Activated gamma-delta T cell treated with anti-CD3 and anti-CD28 coated beads, Interleukin-2, amount 50 U/mL, for 16 hours (primary cell): ENCODE results near the gene CPNE4.

Experiments used
- DNase-seq: peaks from one replicate; pipeline ENCODE4 v3.0.0-alpha.2; 2020; ENCODE audit warnings: low read depth

Gene CPNE4

DNA sequence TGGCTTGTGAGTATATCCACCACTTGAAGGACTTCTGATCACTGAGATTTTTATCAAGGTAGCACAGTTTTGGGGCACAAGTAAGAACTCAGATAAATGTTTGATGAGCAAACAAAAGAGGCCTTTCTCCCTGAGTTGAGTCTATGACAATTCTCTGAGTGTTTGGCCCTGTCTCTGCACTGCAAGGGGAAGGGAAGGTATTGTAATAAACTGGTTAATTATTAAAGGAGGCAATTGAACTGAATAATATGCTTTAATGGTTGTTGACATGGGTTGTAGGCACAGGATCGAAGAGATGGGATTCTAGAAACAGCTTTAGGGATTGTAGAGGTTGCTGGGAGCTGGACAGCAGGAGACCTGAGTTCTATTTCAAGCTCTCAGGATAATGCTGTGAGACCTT, 437.0 kb downstream of the CPNE4 start:
- no peak for DNase-seq

DNA sequence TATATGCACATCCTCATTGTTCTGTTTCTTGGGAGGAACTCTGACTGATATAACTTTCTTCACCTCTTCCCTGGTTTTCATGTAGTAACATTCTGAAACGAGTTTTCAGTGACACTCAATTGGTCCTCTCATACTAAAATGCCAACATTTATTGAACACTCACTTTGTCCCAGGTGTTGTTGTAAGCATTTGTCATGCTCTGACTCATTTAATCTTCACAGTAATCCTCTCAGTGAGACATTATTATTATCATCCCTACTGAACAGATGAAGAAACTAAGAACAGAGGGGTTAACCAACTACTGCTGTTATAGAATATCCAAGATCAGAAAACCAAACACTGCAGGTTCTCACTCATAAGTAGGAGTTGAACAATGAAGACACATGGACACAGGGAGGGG, 437.9 kb downstream of the CPNE4 start:
- no peak for DNase-seq

DNA sequence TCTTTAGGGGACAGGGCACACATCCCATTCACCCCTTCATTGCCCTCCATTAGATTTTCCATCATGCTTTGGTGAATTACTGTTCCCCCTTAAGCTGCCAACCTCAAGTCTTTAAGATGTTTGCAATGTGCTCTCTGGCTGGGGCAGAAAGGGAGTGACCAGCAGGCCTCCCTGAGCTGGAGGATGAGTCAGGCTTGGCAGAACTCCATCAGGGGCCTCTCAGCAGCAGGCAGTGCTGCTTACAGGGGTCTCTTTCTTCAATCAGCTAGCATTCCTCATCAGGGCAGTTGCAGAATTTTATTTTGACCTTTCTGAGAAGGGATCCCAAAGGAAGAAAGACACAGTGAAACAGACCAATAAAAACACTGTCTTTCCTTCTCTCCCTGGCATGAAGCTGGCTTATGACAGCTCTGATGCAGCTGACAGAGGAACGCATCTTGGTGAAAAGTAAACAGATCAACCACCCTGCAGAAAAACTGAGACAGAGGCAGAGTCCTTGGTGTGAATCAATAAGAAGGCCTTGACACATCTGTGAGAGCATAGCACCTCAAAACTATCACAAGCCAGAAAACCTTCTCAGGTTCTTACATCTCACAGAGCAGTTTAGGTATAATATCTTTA, 443.3 kb downstream of the CPNE4 start:
- no peak for DNase-seq

DNA sequence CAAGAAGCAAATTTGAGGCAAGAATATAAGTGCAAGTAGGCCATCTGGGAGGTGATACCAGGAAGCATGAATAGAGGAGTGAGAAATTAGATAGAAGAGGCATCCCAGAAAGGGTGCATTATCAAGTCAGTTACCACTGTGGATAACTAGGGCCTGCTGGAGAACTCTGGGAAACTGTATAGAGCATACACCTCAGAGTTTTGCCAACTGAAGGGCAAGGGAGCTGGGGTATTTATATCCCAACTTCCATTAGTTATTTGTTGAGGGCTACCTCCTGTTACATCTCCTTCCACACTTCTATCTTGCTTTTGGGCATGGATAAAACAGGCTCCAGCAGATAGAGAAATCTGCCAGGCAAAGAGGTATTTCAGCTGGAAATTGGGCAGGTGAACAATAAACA, 448.5 kb downstream of the CPNE4 start:
- DNase-seq = no peak

DNA sequence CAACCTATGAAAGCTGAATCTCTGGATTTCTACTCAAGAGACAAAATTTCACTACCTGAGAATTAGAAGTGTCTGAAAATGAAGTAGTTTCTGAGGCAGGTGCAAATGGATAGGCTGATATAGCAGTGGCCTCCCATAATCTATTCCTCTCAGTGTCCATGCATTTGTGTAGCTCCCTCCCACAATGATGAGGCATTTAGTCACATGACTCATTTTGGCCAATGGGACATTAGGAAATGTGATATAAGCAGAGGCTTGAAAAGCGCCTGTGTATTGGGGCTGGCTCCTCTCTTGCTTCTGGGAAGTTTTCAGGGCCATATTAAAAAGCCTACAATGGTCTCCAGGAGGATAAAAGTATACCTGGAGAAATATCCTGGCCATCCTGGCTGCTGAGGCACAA, 452.4 kb downstream of the CPNE4 start:
- DNase-seq = no peak

DNA sequence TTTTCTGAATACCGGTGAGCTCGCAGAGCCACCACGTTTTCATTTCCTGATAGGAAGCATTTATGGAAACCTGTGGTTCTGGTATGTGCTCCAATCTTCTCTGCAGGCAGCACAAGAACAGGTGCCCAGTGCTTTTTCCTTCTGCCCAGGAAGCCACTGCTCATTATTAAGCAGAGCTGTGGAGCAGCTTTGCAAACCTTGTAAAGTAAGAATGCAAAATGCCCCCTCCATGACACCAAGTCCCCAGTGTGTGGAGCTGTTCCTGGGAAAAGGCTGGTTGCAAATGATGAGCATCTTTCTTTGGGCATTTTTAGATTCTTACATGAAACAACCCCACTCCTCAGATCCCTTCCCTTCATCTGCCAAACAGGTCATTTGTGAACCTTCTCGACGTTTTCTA, 466.4 kb downstream of the CPNE4 start:
- DNase-seq = no peak

DNA sequence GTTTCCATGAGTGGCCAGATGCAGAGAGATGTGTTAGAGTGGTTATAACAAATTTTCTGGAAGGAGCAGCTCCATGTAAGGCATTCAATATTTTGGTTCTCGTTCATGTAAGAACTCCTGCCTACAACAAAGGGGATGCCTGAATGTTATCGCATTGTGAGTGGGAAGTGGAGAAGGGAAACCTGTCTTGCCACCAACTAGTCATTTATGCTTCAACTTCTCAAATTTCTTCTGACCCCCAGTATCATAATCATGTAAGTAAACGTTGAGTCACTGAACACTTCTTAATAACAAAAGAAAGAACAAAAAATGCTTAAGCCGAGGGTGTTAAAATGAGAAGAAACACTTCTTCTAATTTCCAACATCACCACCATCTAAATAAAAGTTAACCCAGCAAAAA, 470.0 kb downstream of the CPNE4 start:
- DNase-seq = no peak

DNA sequence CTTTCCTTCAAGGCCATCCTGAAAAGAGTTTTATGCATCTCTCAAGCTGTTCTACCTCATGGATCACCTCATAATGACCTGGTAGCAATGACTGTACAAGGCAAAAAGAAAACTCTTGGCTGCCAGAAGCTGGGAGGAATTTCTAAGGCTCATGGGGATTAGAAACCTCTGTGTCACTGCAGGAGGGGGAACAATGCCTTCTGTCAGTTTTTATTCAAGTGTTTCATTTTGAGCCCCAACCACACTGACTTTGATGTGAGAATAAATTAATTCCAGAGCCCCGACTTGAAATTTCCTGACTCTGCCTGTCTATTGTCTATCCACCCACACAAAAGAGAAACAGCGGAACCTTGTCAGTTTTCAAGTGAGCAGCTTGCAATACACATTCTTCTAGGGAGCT, 473.3 kb downstream of the CPNE4 start:
- no peak for DNase-seq

DNA sequence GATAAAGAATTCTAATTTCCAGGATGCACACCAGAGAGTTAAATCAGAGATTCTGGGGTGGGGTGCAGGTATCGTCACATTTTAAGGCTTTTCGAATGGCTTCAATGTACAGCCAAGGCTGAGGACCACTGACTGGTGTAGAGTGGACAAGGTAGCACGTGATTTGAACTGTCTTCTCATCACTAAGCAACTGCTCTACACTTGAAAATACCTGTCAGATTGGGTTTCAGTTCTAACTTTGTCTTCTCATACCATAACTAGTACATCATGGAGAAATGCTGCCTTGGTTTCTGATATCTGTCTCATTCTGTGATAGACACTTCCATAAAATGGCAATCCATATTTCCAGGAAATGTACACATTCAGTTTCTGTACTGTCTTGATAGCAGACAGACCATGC, 474.0 kb downstream of the CPNE4 start:
- no peak for DNase-seq

DNA sequence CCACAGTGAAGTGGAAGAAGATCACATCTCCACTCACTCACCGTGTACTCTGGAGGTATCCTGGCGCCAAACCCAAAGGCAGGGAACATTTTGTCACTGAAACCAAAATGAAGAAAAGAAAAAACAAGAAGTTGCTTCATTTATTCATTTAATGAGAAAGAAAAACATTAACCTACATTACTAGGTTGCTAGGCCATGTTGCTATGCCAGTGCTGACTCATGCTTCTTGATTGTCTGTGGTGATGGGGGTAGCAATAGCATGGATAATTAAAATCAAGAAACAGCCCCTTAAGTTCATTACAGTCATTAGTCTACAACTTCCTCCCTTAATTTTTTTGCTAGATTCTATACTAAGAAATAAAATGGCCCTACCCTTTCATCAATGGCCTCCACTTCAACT, 479.4 kb downstream of the CPNE4 start:
- DNase-seq = no peak

DNA sequence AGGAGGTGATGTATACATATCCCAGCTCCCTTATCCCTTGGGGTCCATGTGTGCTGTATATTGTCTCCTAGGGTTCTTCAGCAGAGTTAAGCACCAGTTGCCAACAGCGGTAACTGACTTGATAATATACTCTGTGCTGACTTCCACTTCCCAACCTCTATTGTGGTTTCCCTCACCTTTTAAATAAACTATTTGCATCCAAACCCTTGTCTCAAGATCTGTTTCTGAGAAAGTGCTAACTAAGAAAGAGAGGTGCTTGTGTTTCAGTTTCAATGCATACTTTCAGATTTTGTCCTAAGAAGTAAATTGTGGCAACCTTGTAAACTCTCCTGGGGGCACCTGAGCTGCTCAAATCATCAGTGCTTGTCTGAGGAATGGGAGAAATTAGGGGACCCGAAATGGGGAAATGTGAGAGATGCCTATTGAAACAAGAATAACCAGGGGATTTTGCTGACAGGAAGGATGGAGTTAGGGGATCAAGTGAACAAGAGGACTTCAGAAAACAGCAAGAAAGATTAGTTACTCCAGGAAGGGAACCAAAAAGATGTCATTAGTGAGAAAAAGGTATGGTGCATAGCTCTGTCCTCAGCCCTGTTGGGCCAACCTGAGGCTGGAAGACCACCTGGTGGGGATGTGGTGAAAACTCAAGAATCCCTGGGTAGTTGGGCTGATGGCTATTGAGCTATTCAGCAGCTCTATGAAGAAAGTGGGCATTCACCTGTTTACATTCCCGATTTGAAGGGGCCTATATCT, 481.1 kb downstream of the CPNE4 start:
- DNase-seq = no peak

DNA sequence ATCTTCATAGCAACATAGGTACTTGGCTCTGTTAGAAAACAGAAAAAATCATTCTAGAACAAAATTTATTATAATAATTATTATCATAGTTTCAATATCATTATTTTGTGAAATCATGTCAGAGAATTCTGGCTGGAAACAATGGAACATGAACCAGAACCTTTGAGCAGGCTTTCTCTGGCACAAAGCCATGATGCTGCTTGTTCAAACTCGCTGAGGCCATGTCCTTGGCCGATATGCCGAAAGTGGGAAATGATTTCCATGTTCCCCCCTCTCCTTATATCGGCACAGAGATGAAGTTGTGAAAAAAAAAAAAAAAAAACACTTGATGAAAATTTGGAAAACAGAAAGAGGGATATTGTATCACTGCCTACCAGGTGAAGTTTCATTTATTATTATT, 483.1 kb downstream of the CPNE4 start:
- no peak for DNase-seq

DNA sequence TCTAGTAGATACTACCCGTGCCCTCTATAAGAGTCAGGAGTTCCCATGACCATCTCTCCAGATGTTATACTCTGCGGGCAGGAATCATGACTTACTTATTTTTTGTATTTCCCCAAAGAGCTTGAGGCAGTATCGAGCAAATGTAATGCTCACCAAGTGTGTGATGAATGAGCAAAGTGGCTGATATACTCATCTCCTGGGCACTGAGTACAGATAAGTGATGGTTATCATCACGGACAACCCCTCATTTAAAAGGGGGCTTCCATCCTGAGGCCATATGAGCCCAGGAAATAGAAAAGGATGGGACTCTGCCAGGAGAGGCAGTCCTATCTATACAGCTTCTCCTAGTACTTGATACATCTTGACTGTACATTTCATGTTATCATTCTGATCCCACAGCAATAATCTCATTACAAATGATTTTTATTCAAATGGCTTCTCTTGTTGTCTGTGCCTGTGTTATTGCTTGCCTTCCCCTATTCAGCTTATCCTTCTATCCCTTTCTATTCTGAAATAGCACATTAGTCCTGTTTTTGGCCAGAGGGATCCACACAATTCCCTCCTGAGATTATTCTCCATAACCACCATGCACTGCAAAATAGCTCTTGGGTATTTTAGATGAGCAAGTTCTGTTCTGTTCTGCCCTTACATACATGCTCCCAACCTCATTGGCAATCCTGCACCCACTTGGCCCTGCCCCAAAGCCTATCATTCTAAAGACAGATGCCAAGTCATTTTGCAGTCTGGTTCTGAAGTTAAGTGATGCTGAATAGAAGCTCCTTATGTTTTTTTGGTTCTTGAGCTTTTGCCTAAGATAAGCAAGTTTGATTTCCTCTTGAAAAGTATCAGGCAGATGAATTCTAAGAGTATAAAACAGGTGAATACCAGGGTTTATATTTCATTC, 484.0 kb downstream of the CPNE4 start:
- DNase-seq = no peak

DNA sequence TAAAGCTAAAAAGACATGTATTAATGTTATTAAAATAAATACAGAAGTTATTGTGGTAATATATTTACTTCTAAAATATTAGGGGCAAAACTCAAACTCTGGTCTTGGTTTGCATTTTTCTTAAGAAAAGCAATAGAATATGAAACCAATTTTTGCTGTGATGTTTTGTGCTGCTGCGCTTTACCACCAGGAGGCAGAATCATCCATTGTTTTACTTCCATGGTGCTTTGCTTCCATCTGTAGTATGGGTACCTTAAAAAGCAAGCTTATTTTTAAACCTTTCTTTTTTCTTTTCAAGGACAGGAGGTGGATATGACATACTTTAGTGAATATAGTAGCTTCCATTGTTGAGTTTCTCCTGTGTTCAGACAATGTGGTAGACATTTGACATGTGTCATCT, 485.5 kb downstream of the CPNE4 start:
- no peak for DNase-seq

DNA sequence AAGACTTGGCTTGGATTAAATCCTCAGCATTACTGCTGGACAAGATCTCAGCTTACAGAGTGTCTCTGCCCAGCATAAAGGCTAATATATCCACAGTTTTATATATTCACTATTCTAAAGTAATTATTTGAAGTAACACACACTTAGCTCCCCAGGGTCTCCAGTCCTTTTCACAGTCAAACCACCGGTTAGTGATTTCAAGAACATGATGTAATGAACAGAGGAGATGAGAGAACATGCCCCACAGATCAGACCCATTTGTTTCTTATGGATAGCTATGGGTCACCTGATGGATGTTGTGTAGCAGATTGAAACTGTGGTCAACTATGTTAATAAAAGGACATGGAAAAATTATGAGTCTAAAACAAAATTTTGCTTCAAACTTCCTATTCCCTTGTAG, 487.2 kb downstream of the CPNE4 start:
- DNase-seq = no peak

DNA sequence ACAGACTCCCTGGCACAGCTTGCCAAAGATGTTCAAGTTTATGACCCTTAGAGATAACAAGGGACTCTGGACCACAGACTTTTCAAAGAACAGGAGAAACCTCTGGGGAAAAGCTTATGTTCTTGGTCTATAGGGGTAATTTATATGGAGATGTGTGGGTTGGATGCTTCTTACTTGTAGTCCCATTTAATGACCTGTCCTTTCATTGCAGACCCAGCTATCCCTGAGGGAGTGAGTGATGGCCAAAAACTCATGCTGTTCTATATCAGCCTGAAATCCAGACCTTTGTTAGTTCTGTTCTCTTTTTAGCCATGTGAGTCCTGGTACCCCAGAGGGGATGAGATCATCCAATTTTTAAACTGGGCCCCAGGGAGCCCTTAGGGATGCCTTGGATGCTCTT, 488.4 kb downstream of the CPNE4 start:
- DNase-seq = no peak

DNA sequence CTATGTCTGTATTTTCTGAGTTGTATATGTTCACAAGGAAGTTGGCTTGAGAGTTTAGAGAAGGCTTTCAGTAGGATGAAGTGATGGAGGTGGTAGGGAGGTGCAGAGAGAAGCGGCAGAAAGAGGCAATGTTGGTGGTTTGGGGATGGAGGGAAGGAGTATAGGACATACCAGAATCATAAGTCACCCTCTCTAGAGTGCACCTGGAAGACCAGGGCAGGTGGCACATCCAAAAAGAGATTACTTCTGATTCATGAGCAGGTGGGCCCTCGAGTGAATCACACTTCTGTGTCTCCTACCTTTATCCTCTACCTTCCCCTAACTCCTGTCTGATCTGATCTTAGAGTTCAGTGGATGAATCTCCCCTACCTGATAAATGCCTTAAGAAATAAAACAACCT, 490.3 kb downstream of the CPNE4 start:
- DNase-seq = no peak

DNA sequence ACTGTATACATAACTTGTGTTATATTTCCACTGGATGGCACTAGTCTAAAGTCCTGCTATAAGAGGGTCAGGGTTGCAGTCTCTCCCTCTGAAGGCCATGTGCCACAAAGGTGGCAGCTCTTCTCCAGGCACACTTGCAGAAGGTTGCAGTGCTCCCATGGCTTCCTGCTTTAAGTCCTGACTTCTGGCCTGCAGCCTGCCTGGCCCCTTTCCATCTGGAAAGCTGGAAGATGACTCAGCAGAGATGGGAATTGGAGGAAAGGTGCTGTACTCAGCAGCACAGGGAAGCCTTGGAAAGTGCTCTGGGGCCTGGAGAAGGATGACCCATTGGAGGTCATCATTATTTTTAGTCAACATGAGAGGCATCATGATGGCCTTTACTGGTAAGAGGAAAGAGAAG, 491.1 kb downstream of the CPNE4 start:
- DNase-seq = no peak

DNA sequence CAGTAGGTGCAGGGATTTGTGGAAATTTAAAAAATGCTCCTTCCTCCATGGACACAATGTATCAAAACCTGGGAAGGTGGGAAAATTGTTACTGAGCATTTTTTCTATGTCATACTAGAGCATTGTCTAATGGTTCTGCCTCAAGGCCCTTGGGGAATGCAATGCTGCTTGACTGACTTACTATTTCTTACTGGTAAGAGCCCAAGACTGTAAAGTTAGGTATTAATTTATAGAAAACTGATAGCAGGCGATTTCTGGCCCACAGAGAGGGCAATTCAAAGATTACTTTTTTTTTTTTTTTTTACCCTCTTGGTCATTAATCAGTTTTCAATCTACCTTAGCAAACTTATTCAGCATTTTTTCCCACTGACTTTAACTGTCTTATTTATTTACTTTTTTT, 493.5 kb downstream of the CPNE4 start:
- DNase-seq = no peak

DNA sequence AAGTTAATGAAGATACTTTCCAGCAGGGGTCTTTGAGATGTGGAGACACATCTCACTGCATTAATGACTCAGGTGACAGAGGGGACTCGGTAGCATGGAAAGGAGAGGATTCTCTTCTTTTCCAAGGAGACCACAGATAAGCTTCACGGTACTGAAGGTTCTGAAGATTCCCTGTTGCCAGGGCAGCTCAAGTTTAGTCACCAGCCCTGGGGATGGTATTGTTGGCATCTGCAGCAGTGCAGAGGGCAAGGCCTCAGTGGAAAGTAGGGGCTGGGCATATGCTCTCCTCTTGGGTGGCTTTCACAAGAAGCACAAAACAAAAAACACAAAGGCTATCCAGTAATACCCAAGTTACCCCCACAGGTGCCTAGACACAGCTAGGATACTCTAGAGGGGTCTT, 494.0 kb downstream of the CPNE4 start:
- DNase-seq = no peak

DNA sequence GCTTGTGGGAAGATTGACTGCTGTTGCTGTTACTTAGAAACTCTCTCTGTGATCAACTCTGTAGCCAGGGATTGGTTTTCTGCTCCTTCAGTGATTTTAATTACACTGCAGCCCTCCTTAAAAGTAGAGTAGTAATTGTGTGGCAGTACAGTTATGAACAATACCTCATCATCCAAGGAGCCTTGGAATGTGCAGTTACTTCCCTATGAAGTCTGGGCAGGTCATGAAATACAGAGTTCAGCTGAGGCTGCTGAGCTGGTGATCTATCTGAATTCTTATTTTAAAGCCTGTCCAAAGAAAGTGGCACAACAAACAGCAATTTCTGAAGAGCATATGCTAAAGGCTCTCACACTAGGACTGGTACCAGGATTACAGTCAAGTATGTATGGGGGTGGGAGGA, 494.7 kb downstream of the CPNE4 start:
- DNase-seq = no peak

DNA sequence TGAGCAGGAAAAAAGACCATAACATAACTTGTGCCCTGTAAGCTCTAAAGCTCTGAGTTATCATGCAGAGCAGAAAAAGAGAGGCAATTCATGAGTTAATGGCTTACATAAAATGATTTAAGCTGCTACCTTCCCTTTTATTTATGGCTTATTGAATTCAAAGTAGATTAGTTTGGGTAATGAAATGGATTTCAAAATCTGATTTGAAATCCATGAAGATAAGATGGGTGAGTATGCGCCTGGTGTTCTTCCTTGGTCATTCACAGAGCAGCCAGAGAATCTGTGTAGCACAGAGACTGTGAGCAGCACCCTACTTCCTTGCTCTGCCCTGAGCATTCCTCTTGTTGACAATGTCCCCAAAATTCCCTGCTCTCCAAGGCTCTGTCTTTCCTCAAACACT, 495.8 kb downstream of the CPNE4 start:
- no peak for DNase-seq

DNA sequence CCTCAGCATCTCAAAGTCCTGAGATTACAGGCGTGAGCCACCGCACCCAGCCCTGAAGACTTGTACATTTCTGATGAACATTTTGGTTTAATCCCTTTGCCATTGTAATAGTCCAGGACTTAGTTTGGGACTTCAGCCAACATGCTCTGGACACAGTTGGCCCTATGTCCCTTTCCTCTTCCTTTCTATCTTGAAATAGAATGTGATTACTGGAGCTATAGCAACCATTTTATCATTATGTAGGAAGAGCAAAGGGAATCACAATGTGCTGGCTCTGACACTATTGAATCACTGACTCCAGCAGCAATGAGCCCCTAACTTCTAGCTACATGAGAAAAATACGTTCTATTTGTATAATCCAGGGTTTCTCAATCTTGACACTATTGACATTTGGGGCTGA, 497.3 kb downstream of the CPNE4 start:
- DNase-seq = no peak
